ENCODE results near the gene TRIM32.

DNA sequence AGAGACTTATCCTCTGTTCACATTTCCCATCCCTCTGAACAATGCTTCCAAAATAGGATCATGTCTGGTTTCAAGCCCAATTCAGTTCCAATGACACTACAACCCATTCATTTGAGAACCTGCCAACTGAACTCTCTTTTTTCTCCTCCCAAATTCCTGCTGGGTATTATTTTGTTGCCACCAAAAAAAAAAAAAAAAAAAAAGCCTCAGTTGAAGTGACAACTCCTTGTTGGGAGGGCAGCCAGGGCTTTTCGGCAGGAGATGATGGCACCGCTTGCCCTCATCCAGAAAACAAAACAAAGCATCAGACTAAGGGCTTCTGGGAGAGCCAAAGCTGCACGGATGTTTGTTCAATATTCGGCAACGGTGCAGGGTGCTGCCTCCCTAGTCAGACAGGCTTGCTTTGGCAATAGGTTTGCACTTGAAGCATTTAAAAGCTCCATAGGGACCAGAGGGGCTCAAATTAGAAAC, 30.6 kb upstream of the TRIM32 start:
- TF ChIP-seq, protein P1, sequence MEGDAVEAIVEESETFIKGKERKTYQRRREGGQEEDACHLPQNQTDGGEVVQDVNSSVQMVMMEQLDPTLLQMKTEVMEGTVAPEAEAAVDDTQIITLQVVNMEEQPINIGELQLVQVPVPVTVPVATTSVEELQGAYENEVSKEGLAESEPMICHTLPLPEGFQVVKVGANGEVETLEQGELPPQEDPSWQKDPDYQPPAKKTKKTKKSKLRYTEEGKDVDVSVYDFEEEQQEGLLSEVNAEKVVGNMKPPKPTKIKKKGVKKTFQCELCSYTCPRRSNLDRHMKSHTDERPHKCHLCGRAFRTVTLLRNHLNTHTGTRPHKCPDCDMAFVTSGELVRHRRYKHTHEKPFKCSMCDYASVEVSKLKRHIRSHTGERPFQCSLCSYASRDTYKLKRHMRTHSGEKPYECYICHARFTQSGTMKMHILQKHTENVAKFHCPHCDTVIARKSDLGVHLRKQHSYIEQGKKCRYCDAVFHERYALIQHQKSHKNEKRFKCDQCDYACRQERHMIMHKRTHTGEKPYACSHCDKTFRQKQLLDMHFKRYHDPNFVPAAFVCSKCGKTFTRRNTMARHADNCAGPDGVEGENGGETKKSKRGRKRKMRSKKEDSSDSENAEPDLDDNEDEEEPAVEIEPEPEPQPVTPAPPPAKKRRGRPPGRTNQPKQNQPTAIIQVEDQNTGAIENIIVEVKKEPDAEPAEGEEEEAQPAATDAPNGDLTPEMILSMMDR (IDR thresholded peaks at IDR 0.05), result no peak
- no peak for TF ChIP-seq POLR2A (IDR thresholded peaks at IDR 0.05)

Data from Peyer's patch (tissue), 4 donors.